Fibroblast of lung (primary cell): ENCODE data around the gene GARNL3. TPM values are rescaled to one million over a fixed set of nuclear protein-coding genes. Genes with fewer than 3 reads are reported as not detected.

Experiments
- DNase-seq, 2 donors: peaks; one replicate each; pipeline versions ENCODE4 v3.0.0 to v3.0.0-alpha.2; 2010; ENCODE audit warnings: low read depth in 2 of 2
- H2AFZ ChIP-seq: 2 replicates; pipeline ENCODE4 v1.5.1; 2012; ENCODE audit warnings: low read length, control low read depth, inconsistent platforms
- H3K27ac ChIP-seq: 2 replicates; pipeline ENCODE4 v1.5.1; 2011; ENCODE audit warnings: low read length, control low read depth; ENCODE audit not compliant: insufficient read depth
- H3K27me3 ChIP-seq: 2 replicates; pipeline ENCODE4 v1.5.1; 2011; ENCODE audit warnings: mild to moderate bottlenecking, low read length; ENCODE audit not compliant: control insufficient read depth, insufficient read depth
- H3K36me3 ChIP-seq: 2 replicates; pipeline ENCODE4 v1.5.1; 2011; ENCODE audit warnings: low read length; ENCODE audit not compliant: control insufficient read depth, insufficient read depth
- H3K4me1 ChIP-seq: 2 replicates; pipeline ENCODE4 v1.5.1; 2011; ENCODE audit warnings: low read length; ENCODE audit not compliant: control insufficient read depth, insufficient read depth; ENCODE audit errors: extremely low read depth
- H3K4me2 ChIP-seq: 2 replicates; pipeline ENCODE4 v1.5.1; 2011; ENCODE audit warnings: low read length, control low read depth; ENCODE audit not compliant: insufficient read depth; ENCODE audit errors: extremely low read depth
- H3K4me3 ChIP-seq, 4 experiments: fragments of 200-600 bp in 1 of 4; sonication (generic) in 1 of 4; replicated peaks in 1 of 4; 2 replicates each; pipeline ENCODE4 v1.5.1; 2011 to 2016; ENCODE audit warnings: low read length in 4 of 4, low read depth in 3 of 4, mild to moderate bottlenecking in 3 of 4, control low read depth in 2 of 4, inconsistent platforms in 1 of 4, mixed read lengths in 1 of 4; ENCODE audit not compliant: insufficient read depth in 1 of 4; ENCODE audit errors: control extremely low read depth in 1 of 4
- H3K79me2 ChIP-seq: 2 replicates; pipeline ENCODE4 v1.5.1; 2012; ENCODE audit warnings: mild to moderate bottlenecking, low read length, inconsistent platforms; ENCODE audit not compliant: control insufficient read depth, insufficient read depth
- H3K9ac ChIP-seq: 2 replicates; pipeline ENCODE4 v1.5.1; 2011; ENCODE audit warnings: mild to moderate bottlenecking, low read length, control low read depth; ENCODE audit not compliant: insufficient read depth
- H3K9me3 ChIP-seq: 2 replicates; pipeline ENCODE4 v1.5.1; 2012; ENCODE audit warnings: low read depth, low read length; ENCODE audit not compliant: control insufficient read depth, insufficient read depth
- H4K20me1 ChIP-seq: 2 replicates; pipeline ENCODE4 v1.5.1; 2011; ENCODE audit warnings: low read length; ENCODE audit not compliant: control insufficient read depth, insufficient read depth; ENCODE audit errors: extremely low read depth
- EZH2 ChIP-seq: IDR thresholded peaks from 2 replicates; pipeline ENCODE4 v1.5.1; 2012; ENCODE audit warnings: low read length, control low read depth, mild to moderate bottlenecking; ENCODE audit errors: missing control alignments
- polyA plus RNA-seq, 2 donors: library from polyadenylated mRNA; depleted of rRNA in 1 of 2; stranded (reverse) in 1 of 2; unstranded in 1 of 2; fragments of >200 nt; gene quantifications; 2 replicates each; pipeline ENCODE4 v1.2.1, GENCODE V29; 2011 to 2012; ENCODE audit warnings: missing spikeins in 1 of 2
- total RNA-seq: library from RNA; depleted of rRNA; stranded (reverse); fragments of >200 nt; gene quantifications from 2 replicates; pipeline ENCODE4 v1.2.1, GENCODE V29; 2014
- TF ChIP-seq, protein P1 (sequence below), 2 donors: IDR thresholded peaks in 1 of 2; conservative IDR thresholded peaks in 1 of 2; 1 replicate in 1 of 2; 2 replicates in 1 of 2; pipeline ENCODE4 v1.5.1; 2011 to 2012; ENCODE audit warnings: low read length in 2 of 2, control low read depth in 1 of 2, inconsistent platforms in 1 of 2, low read depth in 1 of 2, mild to moderate bottlenecking in 1 of 2

GARNL3 gene
- total and polyA plus RNA-seq, 2 donors (not counting 1 experiment from before 2014, with no cell fraction given), result 1.5 to 6.4 TPM

DNA sequence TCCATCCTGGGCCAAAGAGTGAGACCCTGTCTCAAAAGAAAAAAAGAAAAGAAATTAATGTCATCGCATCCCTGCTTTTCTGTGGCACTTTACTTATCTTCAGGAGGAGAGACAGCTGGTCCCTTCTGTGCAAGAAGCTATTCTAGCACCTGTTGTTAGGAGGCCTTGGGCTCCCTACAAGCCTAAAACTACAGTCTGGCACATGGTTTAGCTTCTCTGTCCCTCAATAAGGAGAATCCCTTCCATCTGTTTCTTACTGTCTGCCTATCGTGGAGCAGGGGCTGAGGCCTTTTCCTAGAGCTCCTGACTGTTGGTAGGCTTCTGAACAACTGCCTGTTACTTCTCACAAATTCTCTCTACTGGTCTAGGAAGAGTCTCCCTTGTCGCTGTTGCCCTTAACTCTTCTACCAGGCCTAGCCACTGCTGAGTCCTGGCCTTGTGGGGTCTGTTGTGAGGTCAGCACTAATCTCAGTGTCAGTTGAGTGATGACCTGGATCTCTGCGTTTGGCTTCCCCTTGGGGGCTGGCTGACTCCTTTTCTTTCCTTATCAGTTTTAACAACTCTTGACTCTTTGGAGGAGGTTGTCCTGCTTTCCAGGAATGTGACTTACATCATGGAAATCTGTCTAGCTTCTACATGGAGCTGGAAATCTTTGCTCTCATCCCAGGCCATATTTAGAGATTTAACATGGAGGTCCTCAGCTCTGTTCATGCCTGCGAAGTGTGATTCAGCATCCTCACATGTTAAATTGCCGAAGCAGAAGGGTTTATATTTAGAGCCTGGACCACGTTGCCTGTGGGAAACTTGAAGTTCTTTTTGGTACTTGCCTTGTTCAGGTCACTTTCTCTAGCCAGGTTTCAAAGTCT lies 5.7 kb upstream of the GARNL3 start:
- Histone ChIP-seq H3K4me2 (no peak overlapping the region), H4K20me1 (no peaks in the 10 kb centered on the region), H3K36me3 (no peaks in the 10 kb centered on the region), H3K9ac (no peak overlapping the region), H3K9me3 (no peaks in the 10 kb centered on the region), H3K27ac (no peak overlapping the region), H2AFZ (no peak overlapping the region), H3K79me2 (no peaks in the 10 kb centered on the region), H3K27me3 (no peaks in the 10 kb centered on the region), H3K4me1 (no peaks in the 10 kb centered on the region), H3K4me3 (no peak overlapping the region)
- TF ChIP-seq, protein P1, sequence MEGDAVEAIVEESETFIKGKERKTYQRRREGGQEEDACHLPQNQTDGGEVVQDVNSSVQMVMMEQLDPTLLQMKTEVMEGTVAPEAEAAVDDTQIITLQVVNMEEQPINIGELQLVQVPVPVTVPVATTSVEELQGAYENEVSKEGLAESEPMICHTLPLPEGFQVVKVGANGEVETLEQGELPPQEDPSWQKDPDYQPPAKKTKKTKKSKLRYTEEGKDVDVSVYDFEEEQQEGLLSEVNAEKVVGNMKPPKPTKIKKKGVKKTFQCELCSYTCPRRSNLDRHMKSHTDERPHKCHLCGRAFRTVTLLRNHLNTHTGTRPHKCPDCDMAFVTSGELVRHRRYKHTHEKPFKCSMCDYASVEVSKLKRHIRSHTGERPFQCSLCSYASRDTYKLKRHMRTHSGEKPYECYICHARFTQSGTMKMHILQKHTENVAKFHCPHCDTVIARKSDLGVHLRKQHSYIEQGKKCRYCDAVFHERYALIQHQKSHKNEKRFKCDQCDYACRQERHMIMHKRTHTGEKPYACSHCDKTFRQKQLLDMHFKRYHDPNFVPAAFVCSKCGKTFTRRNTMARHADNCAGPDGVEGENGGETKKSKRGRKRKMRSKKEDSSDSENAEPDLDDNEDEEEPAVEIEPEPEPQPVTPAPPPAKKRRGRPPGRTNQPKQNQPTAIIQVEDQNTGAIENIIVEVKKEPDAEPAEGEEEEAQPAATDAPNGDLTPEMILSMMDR (conservative IDR thresholded peaks at IDR 0.05 in 1 of 2, IDR thresholded peaks at IDR 0.05 in 1 of 2; ENCODE audit: low read depth in 1 of 2, low read length in 2 of 2), result no peak
- no peak for TF ChIP-seq EZH2
- no peak for DNase-seq

DNA sequence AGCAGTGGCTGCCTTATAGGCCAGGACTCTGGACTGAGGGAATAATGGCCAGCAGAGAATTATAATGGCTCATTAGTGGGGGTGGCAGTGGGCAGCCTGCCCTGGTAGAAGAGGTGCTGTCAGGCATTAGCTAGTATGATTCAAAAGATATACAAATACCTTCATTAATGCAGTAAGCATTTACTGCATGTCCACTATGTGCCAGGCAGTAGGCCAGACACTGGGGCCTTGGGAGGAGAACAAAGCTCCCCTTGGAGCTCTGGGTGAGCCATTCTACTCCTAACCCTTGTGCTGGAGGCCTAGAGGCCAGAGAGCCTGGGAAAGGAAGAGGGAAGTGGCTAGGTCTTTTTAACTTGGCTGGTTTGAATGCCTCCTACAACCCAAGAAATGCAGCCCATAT lies 2.0 kb upstream of the GARNL3 start:
- no peak overlapping the region for H3K4me3 ChIP-seq
- no peak overlapping the region for H2AFZ ChIP-seq
- TF ChIP-seq EZH2, result no peak
- TF ChIP-seq, protein P1 (conservative IDR thresholded peaks at IDR 0.05 in 1 of 2, IDR thresholded peaks at IDR 0.05 in 1 of 2; ENCODE audit: low read depth in 1 of 2, low read length in 2 of 2), result no peak
- no peaks in the 10 kb centered on the region for H3K36me3 ChIP-seq
- no peak overlapping the region for H3K9ac ChIP-seq
- no peak for DNase-seq
- no peak overlapping the region for H3K27ac ChIP-seq
- no peaks in the 10 kb centered on the region for H3K79me2 ChIP-seq
- no peak overlapping the region for H3K4me2 ChIP-seq
- no peaks in the 10 kb centered on the region for H3K27me3 ChIP-seq
- no peaks in the 10 kb centered on the region for H3K9me3 ChIP-seq
- H4K20me1 ChIP-seq, result no peaks in the 10 kb centered on the region
- no peaks in the 10 kb centered on the region for H3K4me1 ChIP-seq

DNA sequence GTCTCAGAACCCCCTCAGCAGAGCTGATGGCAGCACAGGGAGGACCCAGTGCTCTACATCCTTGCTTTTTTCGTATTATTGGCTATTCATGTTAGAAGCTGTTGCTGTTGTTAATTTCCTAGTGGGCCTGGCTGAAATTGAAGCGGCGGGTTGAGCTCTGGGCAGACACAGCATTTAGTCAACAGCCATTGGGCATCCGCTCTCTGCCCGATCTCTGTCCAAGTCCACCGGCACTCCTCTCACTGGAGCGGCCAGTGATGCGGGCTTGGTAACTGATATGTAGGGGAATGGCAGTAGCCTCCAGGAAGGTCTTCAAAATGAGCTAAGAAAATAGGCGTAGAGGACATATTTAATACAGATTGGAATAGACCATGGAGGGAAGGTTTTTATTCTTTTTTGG lies 1.3 kb upstream of the GARNL3 start:
- H3K9me3 ChIP-seq, result no peaks in the 10 kb centered on the region
- no peak for DNase-seq
- H2AFZ ChIP-seq, result no peak overlapping the region
- H3K36me3 ChIP-seq, result no peaks in the 10 kb centered on the region
- no peak overlapping the region for H3K4me2 ChIP-seq
- no peaks in the 10 kb centered on the region for H4K20me1 ChIP-seq
- H3K4me1 ChIP-seq, result no peaks in the 10 kb centered on the region
- H3K9ac ChIP-seq, result no peak overlapping the region
- H3K79me2 ChIP-seq, result no peaks in the 10 kb centered on the region
- no peaks in the 10 kb centered on the region for H3K27me3 ChIP-seq
- no peak overlapping the region for H3K27ac ChIP-seq
- no peak overlapping the region for H3K4me3 ChIP-seq
- TF ChIP-seq EZH2, result no peak
- TF ChIP-seq, protein P1 (conservative IDR thresholded peaks at IDR 0.05 in 1 of 2, IDR thresholded peaks at IDR 0.05 in 1 of 2; ENCODE audit: low read depth in 1 of 2, low read length in 2 of 2), result no peak
